Posterior cingulate gyrus (tissue), 11 donors: Measurements from ENCODE around the gene ANXA3.
"Not testable (repeated sequence)": the region's sequence is repeated elsewhere in the genome, so short reads cannot be mapped to it uniquely, and the experiment has no call there.

Experiments
- DNase-seq, 10 donors: peaks; one replicate each; pipeline versions ENCODE4 v3.0.0 to v3.0.0-alpha.2; 2020 to 2021; ENCODE audit warnings: mixed read lengths in 3 of 10
- intact Hi-C: fragments of 100-400 bp; cut with DNase I; formaldehyde crosslinking; loops from one replicate; pipeline ENCODE4 v1.15.1; 2023

ANXA3 gene

GRCh38 chr4:78534286-78534955 is 17.1 kb upstream of the ANXA3 start:
- DNase-seq, result no peak
- intact Hi-C loops, result no loop called here

DNA sequence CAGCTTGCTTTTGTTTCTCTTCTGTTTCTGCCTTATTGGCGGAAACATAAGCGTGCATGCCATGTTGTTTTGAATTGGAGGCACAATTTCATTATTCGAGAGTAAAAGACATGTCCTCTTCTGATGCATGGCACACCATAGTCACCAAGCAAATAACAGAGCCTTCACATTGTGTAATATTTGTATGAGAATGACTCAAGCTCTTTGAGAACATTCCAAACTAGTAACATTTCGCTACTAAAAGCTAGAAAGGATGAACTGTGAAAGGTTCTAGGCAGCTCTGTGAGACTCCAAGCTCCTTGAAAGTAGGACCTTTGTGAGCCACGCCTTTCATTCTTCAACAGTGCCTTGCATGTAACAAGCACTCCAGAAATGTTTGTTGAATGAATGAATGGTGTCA is 9.2 kb upstream of the ANXA3 start:
- no peak for DNase-seq
- intact Hi-C loops, result no loop called here

DNA sequence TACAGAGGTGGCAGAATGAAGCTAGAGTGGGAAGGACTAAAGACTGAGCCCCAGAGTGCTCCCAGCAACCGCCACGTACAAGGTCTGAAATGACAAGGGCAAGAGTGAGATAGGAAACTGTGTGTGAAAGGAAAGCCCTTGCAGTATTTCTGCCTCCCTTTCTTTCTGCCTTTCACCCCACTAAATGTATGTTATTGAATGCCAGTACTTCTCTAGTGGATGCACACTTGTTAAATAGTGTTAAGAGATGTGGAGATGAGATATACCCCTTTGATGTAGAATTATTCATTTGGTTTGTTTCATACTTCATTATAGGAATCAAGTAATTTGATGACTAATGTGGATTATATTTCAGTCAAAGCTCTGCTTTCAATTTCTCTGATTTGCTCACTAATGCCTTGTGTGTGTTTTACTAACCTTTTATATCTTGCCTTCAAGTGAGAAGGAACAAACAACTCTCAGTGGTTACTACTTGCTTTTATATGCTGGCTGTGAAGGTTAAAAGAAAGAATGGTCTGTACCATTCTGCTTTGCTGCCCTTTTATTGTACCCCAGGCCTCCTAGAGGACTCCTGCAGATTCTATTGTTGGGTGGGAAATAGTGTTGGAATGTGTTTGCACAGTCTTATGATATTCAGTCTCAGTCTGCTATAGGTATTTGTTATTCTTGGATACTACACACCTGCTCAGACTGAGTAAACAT is 8.0 kb upstream of the ANXA3 start:
- no peak for DNase-seq
- intact Hi-C loops, result no loop called here

DNA sequence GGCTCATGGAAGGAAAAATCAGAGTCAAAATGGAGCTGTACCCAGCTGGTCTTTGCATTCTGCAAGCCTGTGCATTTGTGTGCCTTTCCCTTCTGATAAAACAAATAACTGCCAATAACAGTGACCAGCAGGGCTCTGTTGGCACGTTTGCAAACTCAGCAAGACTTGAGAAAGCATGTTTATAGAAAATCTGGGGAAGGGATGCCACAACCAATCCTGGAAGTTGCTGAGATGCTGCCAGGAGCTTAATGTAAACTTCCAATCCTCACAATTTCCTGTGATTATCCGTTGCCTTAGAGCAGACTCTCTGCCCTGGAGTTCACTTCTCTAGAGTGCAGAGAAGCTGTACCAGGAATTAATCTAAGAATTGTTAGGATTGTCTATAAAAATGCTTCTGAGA is 6.9 kb upstream of the ANXA3 start:
- DNase-seq, result no peak

DNA sequence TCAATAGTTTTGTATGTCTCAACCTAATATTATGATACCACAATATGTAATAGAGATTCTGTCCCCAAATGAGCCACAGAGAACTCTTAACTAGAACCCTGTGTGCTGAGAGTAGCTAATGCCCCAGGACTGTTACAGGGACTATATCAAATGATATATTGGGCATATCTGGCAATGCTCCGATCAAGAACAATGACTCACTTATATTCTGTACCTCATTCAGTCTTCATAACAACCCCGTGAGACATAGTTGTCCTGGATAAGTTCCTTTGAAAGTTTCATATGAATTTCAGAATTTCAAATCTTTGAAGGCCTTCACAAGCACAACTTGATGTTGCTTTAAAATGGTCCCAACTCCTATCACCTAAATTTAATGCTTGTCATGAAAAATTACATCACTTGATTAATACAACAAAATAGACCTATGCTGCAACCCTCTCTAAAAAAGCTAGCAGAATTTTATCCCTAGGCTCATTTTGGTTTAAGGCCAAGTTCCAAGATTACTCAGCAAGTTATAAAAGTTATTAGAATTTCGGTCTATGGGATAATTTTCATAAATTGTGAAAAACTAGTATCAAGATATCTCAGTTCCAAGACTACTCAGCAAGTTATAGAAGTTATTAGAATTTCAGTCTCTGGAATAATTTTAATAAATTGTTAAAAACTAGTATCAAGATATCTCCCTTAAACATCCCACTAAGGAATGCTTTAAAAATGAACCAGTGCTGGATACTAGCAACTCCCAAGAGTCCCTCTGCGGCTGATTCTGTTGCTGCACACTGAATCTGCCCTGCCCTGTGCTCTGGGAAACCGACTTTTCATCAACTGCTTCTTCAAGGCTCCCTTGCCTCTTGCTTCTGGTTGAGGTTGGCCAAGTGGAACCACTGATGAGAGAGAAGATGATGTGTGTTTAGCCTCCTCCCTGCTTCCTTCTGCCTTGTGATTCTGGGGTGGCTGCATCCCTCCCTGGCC is 6.0 kb upstream of the ANXA3 start:
- intact Hi-C loops, result no loop called here
- DNase-seq, result no peak

More for the DNA sequence above, 6.9 kb upstream of the ANXA3 start:
- intact Hi-C loops, result no loop called here

- peak in 1 of 10 donors; percentile 48 for DNase-seq
- intact Hi-C loops, result not testable (repeated sequence)
Measured at GRCh38 chr4:78547899-78548298, 3.7 kb upstream of the ANXA3 start.

DNA sequence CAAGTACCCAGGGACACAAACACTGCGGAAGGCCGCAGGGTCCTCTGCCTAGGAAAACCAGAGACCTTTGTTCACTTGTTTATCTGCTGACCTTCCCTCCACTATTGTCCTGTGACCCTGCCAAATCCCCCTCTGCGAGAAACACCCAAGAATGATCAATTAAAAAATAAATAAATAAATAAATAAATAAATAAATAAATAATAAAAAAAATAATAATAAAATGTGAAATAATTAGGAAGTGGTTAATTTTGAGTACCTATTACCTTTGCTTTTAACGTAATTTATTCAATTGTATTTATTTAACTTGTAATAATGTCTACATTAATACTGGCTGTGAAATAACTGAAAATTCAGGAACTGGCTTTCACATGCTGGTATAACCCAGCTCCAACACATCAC is 2.7 kb upstream of the ANXA3 start:
- intact Hi-C loops, DNase-seq: not testable (repeated sequence)

DNA sequence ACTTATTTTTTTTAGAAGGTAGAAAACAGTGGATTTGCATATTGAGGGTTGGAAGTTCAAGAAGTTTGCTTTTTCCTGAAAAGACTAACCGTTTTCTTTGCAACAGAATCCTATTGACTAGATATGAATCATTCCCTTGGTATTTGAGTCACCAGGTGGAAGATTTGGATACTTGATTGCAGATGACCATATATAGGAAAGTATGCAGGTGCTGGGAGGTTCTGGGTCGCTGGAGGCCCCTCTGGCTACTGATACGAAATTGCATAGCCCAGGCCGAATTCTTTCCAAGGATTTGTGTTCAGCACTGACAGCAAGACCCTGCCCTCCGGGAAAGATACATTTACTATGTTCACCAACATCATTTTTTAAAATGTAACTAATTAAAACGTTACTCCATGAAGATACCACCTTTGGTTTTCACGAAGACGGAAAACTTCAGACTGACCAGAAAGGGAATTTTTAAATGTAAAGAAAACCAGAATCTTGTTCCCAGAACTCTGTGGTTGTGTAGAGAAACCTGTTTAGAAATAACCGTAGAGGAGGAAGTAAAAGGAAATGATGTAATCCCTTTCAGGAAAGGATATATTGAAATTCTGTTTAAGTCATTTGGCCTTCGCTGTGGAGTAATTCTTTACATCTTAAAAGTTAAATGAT is 946 bp downstream of the ANXA3 start:
- DNase-seq, result no peak
- intact Hi-C loops, result no loop called here

DNA sequence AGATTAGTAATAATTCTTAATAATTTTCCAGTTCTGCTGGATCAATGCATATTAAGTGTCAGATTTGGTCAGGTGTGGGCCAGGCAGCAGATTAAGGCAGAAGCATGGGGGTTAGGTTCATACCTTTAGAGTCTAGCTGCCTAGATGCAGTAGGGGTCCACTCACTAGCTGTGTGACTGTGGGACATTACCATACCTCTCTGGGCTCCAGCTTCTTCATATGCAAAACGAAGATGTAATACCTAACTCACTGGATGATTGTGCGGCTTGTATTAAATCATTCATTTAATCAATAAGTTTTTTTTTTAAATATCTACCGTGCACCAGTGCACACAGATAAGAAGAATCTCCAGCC is 1.4 kb downstream of the ANXA3 start:
- intact Hi-C loops, result no loop called here
- DNase-seq, result no peak

DNA sequence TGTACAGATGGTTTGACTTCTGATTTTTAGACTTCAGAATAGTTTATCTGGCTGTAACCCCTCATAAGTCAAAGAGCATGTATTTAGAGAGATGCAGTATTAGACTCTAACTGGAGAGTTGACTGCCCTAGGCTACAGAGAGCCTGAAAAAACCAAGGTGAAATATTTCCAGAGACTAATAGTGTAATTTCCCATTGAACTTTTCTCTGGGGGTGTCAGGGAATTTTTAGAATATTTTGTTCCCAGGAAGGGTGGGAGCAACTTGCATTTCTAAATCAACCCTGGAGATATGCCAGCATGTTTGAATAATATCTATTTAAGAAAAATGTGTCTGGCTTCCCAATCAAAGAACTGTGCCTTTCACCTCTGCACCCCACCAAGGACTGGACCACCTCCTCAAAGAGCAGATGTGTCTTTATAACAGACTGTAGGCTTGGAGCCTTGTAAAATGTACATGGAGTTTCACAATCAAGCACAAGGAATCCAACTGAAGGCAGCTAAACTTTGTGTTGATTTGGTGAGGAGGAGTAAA is 2.0 kb downstream of the ANXA3 start:
- intact Hi-C loops, result no loop called here
- no peak for DNase-seq

DNA sequence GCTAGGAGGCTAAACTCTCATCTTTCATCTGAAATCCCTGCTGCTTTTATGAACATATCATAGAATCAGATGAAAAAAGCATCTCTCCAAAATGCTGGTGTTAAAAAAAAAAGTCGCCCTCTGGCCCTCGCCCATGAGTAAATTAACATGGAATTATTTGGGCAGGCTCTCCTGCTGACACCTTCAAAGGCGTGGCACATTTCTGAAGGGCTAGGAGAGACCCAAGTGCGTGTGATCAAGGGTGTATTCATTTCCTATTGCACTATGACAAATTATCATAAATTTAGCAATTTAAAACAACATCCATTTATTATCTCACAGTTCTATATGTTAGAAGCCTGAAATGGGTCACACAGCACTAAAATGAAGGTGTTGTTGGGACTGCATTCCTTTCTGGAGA is 5.1 kb downstream of the ANXA3 start:
- no peak for DNase-seq
- intact Hi-C loops, result no loop called here

- DNase-seq, result no peak
- intact Hi-C loops, result no loop called here
Measured at GRCh38 chr4:78557841-78558240, 6.3 kb downstream of the ANXA3 start.

DNA sequence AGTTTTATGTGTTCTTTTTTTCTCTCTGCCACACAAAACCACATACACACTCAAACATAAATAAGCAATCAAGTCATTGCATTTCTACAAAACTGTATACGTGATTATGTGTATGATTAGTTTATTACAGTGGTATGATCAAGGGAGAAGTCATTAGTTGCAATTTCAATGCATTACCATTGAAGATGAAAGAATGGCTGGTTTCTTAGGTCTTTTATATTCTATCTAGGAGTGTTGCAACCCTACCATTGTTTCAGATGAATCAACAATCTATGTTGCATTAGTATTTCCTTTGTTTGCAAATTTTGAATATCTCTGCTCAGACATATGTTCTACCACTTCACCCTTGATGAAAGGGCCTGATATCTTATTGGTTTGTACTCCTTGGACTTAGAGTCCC is 6.8 kb downstream of the ANXA3 start:
- no peak for DNase-seq
- intact Hi-C loops, result no loop called here

- intact Hi-C loops, result no loop called here
- DNase-seq, result no peak
Measured at GRCh38 chr4:78560296-78560963, 8.9 kb downstream of the ANXA3 start.

GRCh38 chr4:78561677-78562076 is 10.1 kb downstream of the ANXA3 start:
- no peak for DNase-seq
- intact Hi-C loops, result no loop called here

- intact Hi-C loops, result no loop called here
- DNase-seq, result no peak
Measured at GRCh38 chr4:78562687-78563086, 11.1 kb downstream of the ANXA3 start.

GRCh38 chr4:78565971-78566372 is 14.4 kb downstream of the ANXA3 start:
- no peak for DNase-seq
- intact Hi-C loops, result no loop called here

DNA sequence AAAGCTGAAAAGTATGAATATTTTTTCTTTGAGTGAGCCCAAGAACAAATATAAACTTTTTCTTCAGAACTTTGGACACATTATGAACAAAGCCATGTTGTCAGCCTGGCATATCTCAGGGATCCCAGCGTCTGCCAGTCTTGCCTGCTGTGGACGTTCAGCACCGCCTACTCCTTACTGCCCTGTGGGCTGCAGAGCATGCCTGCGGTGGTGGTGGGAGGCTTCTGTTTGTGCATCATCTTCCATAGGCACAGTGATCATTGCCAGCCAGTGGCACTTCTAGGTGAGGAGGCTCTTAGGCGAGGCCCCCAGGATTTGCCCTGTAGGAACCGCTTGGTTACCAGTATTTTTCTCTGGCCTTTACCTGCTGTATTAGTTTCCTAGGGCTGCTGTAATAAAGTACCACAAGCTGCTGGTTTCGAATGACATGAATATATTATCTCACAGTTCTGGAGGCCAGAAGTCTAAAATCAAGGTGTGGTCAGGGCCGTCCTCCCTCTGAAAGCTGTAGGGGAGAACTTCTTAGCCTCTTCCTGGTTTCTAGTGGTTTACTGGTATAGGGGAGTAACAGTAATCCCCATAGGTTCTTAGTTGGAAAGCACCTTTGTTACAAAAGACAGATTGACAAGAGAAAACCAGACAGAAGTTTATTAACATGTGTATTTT is 15.4 kb downstream of the ANXA3 start:
- intact Hi-C loops, result no loop called here
- DNase-seq, result peak in 5 of 10 donors; percentile 5 to 86 (median 69)

GRCh38 chr4:78567500-78568060 is 16.0 kb downstream of the ANXA3 start:
- DNase-seq, result no peak
- intact Hi-C loops, result no loop called here
